HCT116 (cell line): ENCODE results near the gene PNPLA8.

ENCODE experiments used
- CBX3 ChIP-seq: IDR thresholded peaks from 2 replicates; pipeline ENCODE4 v1.6.1; 2012; ENCODE audit warnings: low read depth
- CTCF ChIP-seq, 3 experiments: fragments of 200-600 bp in 1 of 3; sonication (generic) in 1 of 3; IDR thresholded peaks in 2 of 3; conservative IDR thresholded peaks in 1 of 3; 2 replicates each; pipeline ENCODE4 v1.5.1; 2012 to 2017; ENCODE audit warnings: low read depth in 2 of 3, low read length in 2 of 3, antibody characterized with exemption in 1 of 3, borderline replicate concordance in 1 of 3, control low read depth in 1 of 3, mild to moderate bottlenecking in 1 of 3, mixed read lengths in 1 of 3, mixed run types in 1 of 3, moderate library complexity in 1 of 3; ENCODE audit not compliant: insufficient read depth in 1 of 3
- EZH2 ChIP-seq: fragments of 200-600 bp; sonication (generic); IDR thresholded peaks from 2 replicates; pipeline ENCODE4 v1.6.1; 2017; ENCODE audit warnings: antibody characterized with exemption, mixed run types
- EZH2phosphoT487 ChIP-seq: fragments of 200-600 bp; IDR thresholded peaks from 2 replicates; pipeline ENCODE4 v1.6.1; 2018; ENCODE audit warnings: antibody characterized with exemption, borderline replicate concordance
- POLR2A ChIP-seq: IDR thresholded peaks from 2 replicates; pipeline ENCODE4 v1.7.0; 2011; ENCODE audit warnings: borderline replicate concordance; ENCODE audit not compliant: insufficient read depth, insufficient read length; ENCODE audit errors: extremely low read depth
- POLR2AphosphoS5 ChIP-seq: IDR thresholded peaks from 2 replicates; pipeline ENCODE4 v1.6.1; 2011; ENCODE audit warnings: mild to moderate bottlenecking, low read depth, low read length, moderate library complexity
- RAD21 ChIP-seq: IDR thresholded peaks from 2 replicates; pipeline ENCODE4 v1.6.1; 2012; ENCODE audit warnings: low read depth, mild to moderate bottlenecking
- YY1 ChIP-seq: IDR thresholded peaks from 2 replicates; pipeline ENCODE4 v1.6.1; 2011; ENCODE audit warnings: low read length, low read depth, moderate library complexity, mild to moderate bottlenecking; ENCODE audit not compliant: insufficient replicate concordance; ENCODE audit errors: extremely low read depth
- ZFX ChIP-seq: fragments of 450-650 bp; IDR thresholded peaks from 2 replicates; pipeline ENCODE4 v1.6.1; 2017
- ZNF274 ChIP-seq: fragments of 200-500 bp; sonication (Bioruptor generic); IDR thresholded peaks from 2 replicates; pipeline ENCODE4 v1.6.1; 2014; ENCODE audit warnings: mild to moderate bottlenecking, low read depth, low read length, inconsistent platforms
- TF ChIP-seq, protein P1 (sequence below): IDR thresholded peaks from 2 replicates; pipeline ENCODE4 v1.6.1; 2012
- TF ChIP-seq, protein P2 (sequence below): IDR thresholded peaks from 2 replicates; pipeline ENCODE4 v1.6.1; 2012

GRCh38 chr7:108526768-108527017 is 758 bp upstream of the PNPLA8 start:
- TF ChIP-seq POLR2A (no peak), EZH2phosphoT487 (no peak), POLR2AphosphoS5 (no peak), CTCF (IDR thresholded peaks at IDR 0.05 in 2 of 3, conservative IDR thresholded peaks at IDR 0.05 in 1 of 3; ENCODE audit: borderline replicate concordance in 1 of 3, insufficient read depth in 1 of 3, low read depth in 2 of 3, low read length in 2 of 3) (no peak), ZNF274 (no peak), RAD21 (no peak), CBX3 (no peak), EZH2 (no peak), YY1 (no peak), ZFX (no peak)
- TF ChIP-seq, protein P1, sequence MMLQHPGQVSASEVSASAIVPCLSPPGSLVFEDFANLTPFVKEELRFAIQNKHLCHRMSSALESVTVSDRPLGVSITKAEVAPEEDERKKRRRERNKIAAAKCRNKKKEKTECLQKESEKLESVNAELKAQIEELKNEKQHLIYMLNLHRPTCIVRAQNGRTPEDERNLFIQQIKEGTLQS = no peak
- TF ChIP-seq, protein P2, sequence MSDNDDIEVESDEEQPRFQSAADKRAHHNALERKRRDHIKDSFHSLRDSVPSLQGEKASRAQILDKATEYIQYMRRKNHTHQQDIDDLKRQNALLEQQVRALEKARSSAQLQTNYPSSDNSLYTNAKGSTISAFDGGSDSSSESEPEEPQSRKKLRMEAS = no peak
